Caco-2 (cell line): ENCODE results near the gene RASAL3. TPM values are rescaled to one million over a fixed set of nuclear protein-coding genes. Genes with fewer than 3 reads are reported as not detected.

Source experiments
- BruUV-seq: library from RNA; stranded (reverse); fragments of 400-500 nt; replicated peaks from 2 replicates; lab custom pipeline; 2021; lab: Mats Ljungman, UMichigan
- CTCF ChIA-PET: fragments of 300-600 bp; sonication (Branson Sonifier 250); formaldehyde crosslinking; loops from one replicate; lab custom pipeline; 2022; ENCODE audit warnings: antibody characterized with exemption; lab: Charles Lee
- POLR2A ChIA-PET: fragments of 300-600 bp; sonication (Branson Sonifier 250); formaldehyde crosslinking; loops from one replicate; lab custom pipeline; 2022; ENCODE audit warnings: antibody characterized with exemption; lab: Charles Lee
- DNase-seq, 2 experiments: peaks; one replicate each; pipeline versions ENCODE4 v3.0.0 to v3.0.0-alpha.2; 2020 to 2022
- H3K27me3 ChIP-seq: replicated peaks from 2 replicates; pipeline ENCODE4 v1.6.0; 2011; ENCODE audit warnings: low read length; ENCODE audit not compliant: control insufficient read depth, insufficient read depth
- H3K36me3 ChIP-seq: 2 replicates; pipeline ENCODE4 v1.5.1; 2011; ENCODE audit warnings: low read length; ENCODE audit not compliant: control insufficient read depth, insufficient read depth
- H3K4me1 ChIP-seq: fragments of 250-450 bp; sonication (Bioruptor Pico); 2 replicates; pipeline ENCODE4 v1.5.1; 2020; ENCODE audit warnings: mild to moderate bottlenecking
- H3K4me3 ChIP-seq: 2 replicates; pipeline ENCODE4 v1.5.1; 2011; ENCODE audit warnings: low read depth, mild to moderate bottlenecking, control low read depth, low read length
- H3K9me3 ChIP-seq: fragments of 250-450 bp; sonication (Bioruptor Pico); 2 replicates; pipeline ENCODE4 v1.5.1; 2020; ENCODE audit warnings: mild to moderate bottlenecking, moderate library complexity
- H3K27ac Mint-ChIP-seq: one replicate; pipeline ENCODE4 v1.8.0; 2022; ENCODE audit warnings: mixed read lengths; ENCODE audit not compliant: unreplicated experiment
- H3K27me3 Mint-ChIP-seq: one replicate; pipeline ENCODE4 v1.8.0; 2022; ENCODE audit warnings: mixed read lengths; ENCODE audit not compliant: insufficient read depth, unreplicated experiment
- H3K36me3 Mint-ChIP-seq: one replicate; pipeline ENCODE4 v1.8.0; 2022; ENCODE audit warnings: mild to moderate bottlenecking, mixed read lengths; ENCODE audit not compliant: insufficient read depth, unreplicated experiment
- H3K4me1 Mint-ChIP-seq: one replicate; pipeline ENCODE4 v1.8.0; 2022; ENCODE audit warnings: low read depth, mixed read lengths; ENCODE audit not compliant: unreplicated experiment
- H3K4me3 Mint-ChIP-seq: one replicate; pipeline ENCODE4 v1.8.0; 2022; ENCODE audit warnings: mild to moderate bottlenecking, moderate library complexity, mixed read lengths; ENCODE audit not compliant: unreplicated experiment
- H3K9me3 Mint-ChIP-seq: one replicate; pipeline ENCODE4 v1.8.0; 2022; ENCODE audit warnings: mixed read lengths; ENCODE audit not compliant: unreplicated experiment
- CTCF ChIP-seq, 2 experiments: fragments of 200-600 bp in 1 of 2; IDR thresholded peaks; 1 replicate in 1 of 2; 2 replicates in 1 of 2; pipeline versions ENCODE4 v1.5.1 to v1.8.0; 2011 to 2022; ENCODE audit warnings: antibody characterized with exemption in 1 of 2, control low read depth in 1 of 2, inconsistent platforms in 1 of 2, low read depth in 1 of 2, low read length in 1 of 2, mild to moderate bottlenecking in 1 of 2, moderate library complexity in 1 of 2; ENCODE audit not compliant: insufficient read depth in 1 of 2, severe bottlenecking in 1 of 2, unreplicated experiment in 1 of 2
- intact Hi-C: fragments of 100-400 bp; cut with micrococcal nuclease; formaldehyde crosslinking; loops from one replicate; pipeline ENCODE4 v1.10.0; 2022; ENCODE audit not compliant: unreplicated experiment
- microRNA-seq: library from miRNA; unstranded; fragments of <30 nt; microRNA quantifications from one replicate; pipeline ENCODE4 v1.2.0, GENCODE V29; 2022
- total RNA-seq: library from RNA; stranded (reverse); gene quantifications from 2 replicates; pipeline ENCODE4 v1.2.3, GENCODE V29; 2022

RASAL3 gene
- total RNA-seq, 1 experiment from 2014 or later: not detected

- Histone ChIP-seq H3K4me1 (no peaks in the 10 kb centered on the region), H3K4me3 (no peak overlapping the region), H3K36me3 (no peaks in the 10 kb centered on the region; the same call in 1 of the 2 replicates), H3K27me3 (no peaks in the 10 kb centered on the region), H3K9me3 (no peaks in the 10 kb centered on the region)
- no peak overlapping the region for H3K4me3 Mint-ChIP-seq
- H3K4me1 Mint-ChIP-seq: no peaks in the 10 kb centered on the region
- ChIA-PET CTCF (no interaction called here), POLR2A (no interaction called here)
- no peak for TF ChIP-seq CTCF (IDR thresholded peaks at IDR 0.05; ENCODE audit: insufficient read depth in 1 of 2, low read depth in 1 of 2, low read length in 1 of 2, severe bottlenecking in 1 of 2, unreplicated experiment in 1 of 2)
- no peaks in the 10 kb centered on the region for H3K27me3 Mint-ChIP-seq
- peaks cover 68% of the 10 kb centered on the region for H3K36me3 Mint-ChIP-seq
- BruUV-seq: no TSS peak
- no peaks in the 10 kb centered on the region for H3K9me3 Mint-ChIP-seq
- no peak overlapping the region for H3K27ac Mint-ChIP-seq
- no peak for DNase-seq
- intact Hi-C loops: no loop called here
Observed at GRCh38 chr19:15404097-15404779, 60.1 kb downstream of the RASAL3 start.

GRCh38 chr19:15403151-15403531 is 61.2 kb downstream of the RASAL3 start:
- Histone ChIP-seq H3K9me3 (no peaks in the 10 kb centered on the region), H3K27me3 (no peaks in the 10 kb centered on the region), H3K4me3 (no peak overlapping the region), H3K36me3 (peaks cover 3% of the 10 kb centered on the region), H3K4me1 (no peaks in the 10 kb centered on the region)
- intact Hi-C loops: no loop called here
- H3K4me1 Mint-ChIP-seq: no peaks in the 10 kb centered on the region
- no peak for DNase-seq
- BruUV-seq: no TSS peak
- ChIA-PET CTCF (no interaction called here), POLR2A (no interaction called here)
- no peak overlapping the region for H3K4me3 Mint-ChIP-seq
- no peaks in the 10 kb centered on the region for H3K9me3 Mint-ChIP-seq
- TF ChIP-seq CTCF (IDR thresholded peaks at IDR 0.05; ENCODE audit: insufficient read depth in 1 of 2, low read depth in 1 of 2, low read length in 1 of 2, severe bottlenecking in 1 of 2, unreplicated experiment in 1 of 2): no peak
- no peak overlapping the region for H3K27ac Mint-ChIP-seq
- H3K27me3 Mint-ChIP-seq: no peaks in the 10 kb centered on the region
- peaks cover 60% of the 10 kb centered on the region for H3K36me3 Mint-ChIP-seq

- no peaks in the 10 kb centered on the region for H3K27me3 Mint-ChIP-seq
- no peaks in the 10 kb centered on the region for H3K4me1 ChIP-seq
- no peaks in the 10 kb centered on the region for H3K9me3 Mint-ChIP-seq
- intact Hi-C loops: no loop called here
- POLR2A ChIA-PET: no interaction called here
- H3K36me3 ChIP-seq: peaks cover 3% of the 10 kb centered on the region
- H3K27me3 ChIP-seq: no peaks in the 10 kb centered on the region
- H3K4me3 Mint-ChIP-seq: no peak overlapping the region
- H3K9me3 ChIP-seq: no peaks in the 10 kb centered on the region
- peaks cover 60% of the 10 kb centered on the region for H3K36me3 Mint-ChIP-seq
- CTCF ChIA-PET: no interaction called here
- H3K27ac Mint-ChIP-seq: no peak overlapping the region
- no peaks in the 10 kb centered on the region for H3K4me1 Mint-ChIP-seq
- H3K4me3 ChIP-seq: no peak overlapping the region
- DNase-seq: no peak
- no peak for TF ChIP-seq CTCF (IDR thresholded peaks at IDR 0.05; ENCODE audit: insufficient read depth in 1 of 2, low read depth in 1 of 2, low read length in 1 of 2, severe bottlenecking in 1 of 2, unreplicated experiment in 1 of 2)
- no TSS peak for BruUV-seq
Observed at GRCh38 chr19:15402411-15403150, 61.8 kb downstream of the RASAL3 start.

Small RNA genes lying within 50 kb of the gene (microRNA-seq; reads per million reads assigned to microRNA genes)
- gene MIR1470: not detected

Other genes with a start within 250 kb of the RASAL3 start
- gene EPHX3, start 232.1 kb downstream of the RASAL3 start, total RNA-seq: 0.97 and 1.2 TPM in 2 replicates
- gene BRD4, start 132.0 kb downstream of the RASAL3 start, total RNA-seq: 154 and 170 TPM in 2 replicates
- gene AKAP8, start 84.8 kb downstream of the RASAL3 start, total RNA-seq: 53.5 and 53.7 TPM in 2 replicates
- gene AKAP8L, start 45.6 kb downstream of the RASAL3 start, total RNA-seq: 112 and 127 TPM in 2 replicates
- gene WIZ, start 14.6 kb downstream of the RASAL3 start, total RNA-seq: 37.5 and 38.6 TPM in 2 replicates
- not detected in 2 replicates for gene PGLYRP2, start 15.0 kb upstream of the RASAL3 start, total RNA-seq
- not detected in 2 replicates for gene CYP4F22, start 44.0 kb upstream of the RASAL3 start, total RNA-seq
- gene CYP4F8, start 150.7 kb upstream of the RASAL3 start, total RNA-seq: not detected in 2 replicates
- 0.65 and 0.93 TPM in 2 replicates for gene CYP4F3, start 176.4 kb upstream of the RASAL3 start, total RNA-seq
- gene CYP4F12, start 208.5 kb upstream of the RASAL3 start, total RNA-seq: 0.16 and 0.39 TPM in 2 replicates